ENCODE data around the gene ZNF444.

ZNF444 gene

DNA sequence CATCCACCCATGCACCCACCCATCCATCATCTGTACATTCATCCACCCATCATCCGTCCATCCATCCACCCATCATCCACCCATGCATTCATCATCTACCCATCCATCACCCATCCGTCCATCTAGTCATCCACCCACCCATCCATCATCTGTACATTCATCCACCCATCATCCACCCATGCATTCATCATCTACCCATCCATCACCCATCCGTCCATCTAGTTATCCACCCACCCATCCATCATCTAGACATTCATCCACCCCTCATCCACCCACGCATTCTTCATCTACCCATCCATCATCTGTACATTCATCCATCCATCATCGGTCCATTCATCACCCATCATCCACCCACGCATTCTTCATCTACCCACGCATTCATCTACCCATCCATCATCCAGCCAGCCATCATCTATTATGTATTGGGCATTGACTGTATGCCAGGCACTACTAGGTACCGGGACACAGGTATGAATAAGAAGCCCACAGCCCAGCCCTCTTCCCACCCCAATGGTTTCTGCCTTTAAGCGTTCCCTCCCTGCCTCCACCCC lies 18.0 kb downstream of the ZNF444 start:
- H3K36me3 ChIP-seq (ENCODE audit: insufficient read depth, insufficient read length, low read length) = peaks cover 68% of the 10 kb centered on the region
- TF ChIP-seq ZNF274 (IDR thresholded peaks at IDR 0.05; ENCODE audit: low read depth, low read length) (no peak), SUZ12 (IDR thresholded peaks at IDR 0.05; ENCODE audit: extremely low read depth, insufficient read depth, insufficient read length) (no peak), YY1 (IDR thresholded peaks at IDR 0.05; ENCODE audit: insufficient read depth, insufficient read length) (no peak)

DNA sequence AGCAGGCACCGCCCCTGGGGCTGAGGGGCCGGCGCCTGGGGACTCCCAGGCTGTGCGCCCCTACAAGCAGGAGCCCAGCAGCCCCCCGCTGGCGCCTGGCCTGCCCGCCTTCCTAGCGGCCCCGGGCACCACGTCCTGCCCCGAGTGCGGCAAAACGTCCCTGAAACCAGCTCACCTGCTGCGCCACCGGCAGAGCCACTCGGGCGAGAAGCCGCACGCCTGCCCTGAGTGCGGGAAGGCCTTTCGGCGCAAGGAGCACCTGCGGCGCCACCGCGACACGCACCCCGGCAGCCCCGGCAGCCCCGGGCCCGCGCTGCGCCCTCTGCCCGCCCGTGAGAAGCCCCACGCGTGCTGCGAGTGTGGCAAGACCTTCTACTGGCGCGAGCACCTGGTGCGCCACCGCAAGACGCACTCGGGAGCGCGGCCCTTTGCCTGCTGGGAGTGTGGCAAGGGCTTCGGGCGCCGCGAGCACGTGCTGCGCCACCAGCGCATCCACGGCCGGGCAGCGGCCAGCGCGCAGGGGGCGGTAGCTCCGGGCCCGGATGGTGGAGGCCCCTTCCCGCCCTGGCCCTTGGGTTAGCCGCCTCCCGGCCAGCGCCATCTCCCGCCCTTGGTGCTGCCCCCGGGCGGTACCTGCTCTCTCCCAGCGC lies 18.7 kb downstream of the ZNF444 start:
- H3K36me3 ChIP-seq (ENCODE audit: insufficient read depth, insufficient read length, low read length) = peaks cover 65% of the 10 kb centered on the region
- H3K9ac ChIP-seq (ENCODE audit: insufficient read length, low read depth) = no peak overlapping the region
- peaks cover 1% of the 10 kb centered on the region for H3K4me1 ChIP-seq (ENCODE audit: insufficient read depth, insufficient read length)
- DNase-seq (ENCODE audit: low read depth, low spot score) = no peak
- H3K4me3 ChIP-seq (ENCODE audit: insufficient read length, low read depth) = no peak overlapping the region
- no peaks in the 10 kb centered on the region for H3K9me3 ChIP-seq (ENCODE audit: insufficient read depth, low read length)
- TF ChIP-seq SUZ12 (IDR thresholded peaks at IDR 0.05; ENCODE audit: extremely low read depth, insufficient read depth, insufficient read length) (no peak), ZNF274 (IDR thresholded peaks at IDR 0.05; ENCODE audit: low read depth, low read length) (no peak), YY1 (IDR thresholded peaks at IDR 0.05; ENCODE audit: insufficient read depth, insufficient read length) (no peak)
- H3K27me3 ChIP-seq (ENCODE audit: insufficient read depth, insufficient read length) = no peaks in the 10 kb centered on the region

More for the DNA sequence above, 18.0 kb downstream of the ZNF444 start:
- Histone ChIP-seq H3K27me3 (ENCODE audit: insufficient read depth, insufficient read length) (no peaks in the 10 kb centered on the region), H3K4me1 (ENCODE audit: insufficient read depth, insufficient read length) (peaks cover 3% of the 10 kb centered on the region), H3K4me3 (ENCODE audit: insufficient read length, low read depth) (no peak overlapping the region), H3K9me3 (ENCODE audit: insufficient read depth, low read length) (no peaks in the 10 kb centered on the region), H3K9ac (ENCODE audit: insufficient read length, low read depth) (no peak overlapping the region)
- no peak for DNase-seq (ENCODE audit: low read depth, low spot score)

DNA sequence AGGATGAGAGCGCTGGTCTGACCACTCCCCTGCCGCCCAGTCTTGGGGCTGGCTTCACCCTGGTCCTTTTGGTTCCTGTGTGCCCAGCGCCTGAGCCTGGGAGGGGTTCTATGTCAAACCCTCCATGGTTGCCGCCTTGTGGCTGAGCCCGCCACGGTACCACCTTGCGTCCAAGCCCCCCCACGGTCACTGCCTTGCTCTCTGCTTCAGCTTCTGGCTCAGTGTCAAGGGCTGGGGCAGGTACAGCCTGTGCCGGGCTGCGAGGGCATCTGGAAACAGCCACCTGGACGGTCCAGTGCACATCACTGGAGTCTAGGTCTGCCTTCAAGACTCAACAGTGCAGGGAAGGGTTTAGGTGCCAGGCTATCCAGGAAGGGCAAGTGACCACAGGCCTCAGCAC lies 20.4 kb downstream of the ZNF444 start:
- Histone ChIP-seq H3K9ac (ENCODE audit: insufficient read length, low read depth) (no peak overlapping the region), H3K27me3 (ENCODE audit: insufficient read depth, insufficient read length) (no peaks in the 10 kb centered on the region), H3K4me1 (ENCODE audit: insufficient read depth, insufficient read length) (no peaks in the 10 kb centered on the region), H3K4me3 (ENCODE audit: insufficient read length, low read depth) (no peak overlapping the region), H3K36me3 (ENCODE audit: insufficient read depth, insufficient read length, low read length) (peaks cover 48% of the 10 kb centered on the region), H3K9me3 (ENCODE audit: insufficient read depth, low read length) (no peaks in the 10 kb centered on the region)
- TF ChIP-seq ZNF274 (IDR thresholded peaks at IDR 0.05; ENCODE audit: low read depth, low read length) = no peak
- no peak for TF ChIP-seq YY1 (IDR thresholded peaks at IDR 0.05; ENCODE audit: insufficient read depth, insufficient read length)
- no peak for TF ChIP-seq SUZ12 (IDR thresholded peaks at IDR 0.05; ENCODE audit: extremely low read depth, insufficient read depth, insufficient read length)
- DNase-seq (ENCODE audit: low read depth, low spot score) = no peak

DNA sequence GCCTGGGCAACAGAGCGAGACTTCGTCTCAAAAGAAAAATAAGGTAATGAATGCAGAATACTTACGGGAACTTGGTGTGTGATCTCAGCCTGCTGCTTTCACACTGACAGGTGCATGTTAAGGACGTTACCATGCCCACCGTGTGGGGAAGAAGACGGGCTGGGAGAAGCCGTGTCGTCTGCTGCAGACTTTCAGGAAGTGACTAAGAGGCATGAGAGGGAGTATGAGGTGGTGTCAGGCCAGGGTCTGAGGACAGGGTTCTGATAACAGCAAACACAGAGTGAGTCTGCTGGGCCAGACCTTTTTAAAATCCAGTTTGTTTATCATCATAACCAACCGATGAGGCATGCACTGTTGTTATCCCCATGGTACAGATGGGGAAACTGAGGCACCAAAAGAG lies 21.2 kb downstream of the ZNF444 start:
- Histone ChIP-seq H3K9ac (ENCODE audit: insufficient read length, low read depth) (no peak overlapping the region), H3K36me3 (ENCODE audit: insufficient read depth, insufficient read length, low read length) (peaks cover 46% of the 10 kb centered on the region), H3K27me3 (ENCODE audit: insufficient read depth, insufficient read length) (no peaks in the 10 kb centered on the region), H3K4me3 (ENCODE audit: insufficient read length, low read depth) (no peak overlapping the region), H3K4me1 (ENCODE audit: insufficient read depth, insufficient read length) (no peaks in the 10 kb centered on the region), H3K9me3 (ENCODE audit: insufficient read depth, low read length) (no peaks in the 10 kb centered on the region)
- no peak for DNase-seq (ENCODE audit: low read depth, low spot score)
- TF ChIP-seq YY1 (IDR thresholded peaks at IDR 0.05; ENCODE audit: insufficient read depth, insufficient read length) (no peak), SUZ12 (IDR thresholded peaks at IDR 0.05; ENCODE audit: extremely low read depth, insufficient read depth, insufficient read length) (no peak), ZNF274 (IDR thresholded peaks at IDR 0.05; ENCODE audit: low read depth, low read length) (no peak)

DNA sequence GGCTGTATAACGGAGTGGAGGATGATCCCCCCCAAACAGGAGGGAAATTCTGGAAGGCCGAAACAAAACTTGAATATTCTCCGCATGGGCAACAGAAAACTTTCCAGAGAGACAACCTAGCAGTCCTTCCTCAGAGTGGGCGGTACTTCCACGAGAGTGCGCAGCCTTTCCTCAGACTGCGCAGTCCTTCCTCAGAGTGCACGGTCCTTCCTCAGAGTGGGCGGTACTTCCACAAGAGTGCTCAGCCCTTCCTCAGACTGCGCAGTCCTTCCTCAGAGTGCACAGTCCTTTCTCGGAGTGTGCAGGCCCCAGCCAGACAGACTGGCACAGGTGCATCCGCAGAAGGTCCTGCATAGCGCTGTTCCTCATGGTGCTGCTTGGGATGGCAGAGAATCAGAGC lies 22.0 kb downstream of the ZNF444 start:
- no peaks in the 10 kb centered on the region for H3K9me3 ChIP-seq (ENCODE audit: insufficient read depth, low read length)
- H3K36me3 ChIP-seq (ENCODE audit: insufficient read depth, insufficient read length, low read length) = peaks cover 45% of the 10 kb centered on the region
- TF ChIP-seq ZNF274 (IDR thresholded peaks at IDR 0.05; ENCODE audit: low read depth, low read length) (no peak), YY1 (IDR thresholded peaks at IDR 0.05; ENCODE audit: insufficient read depth, insufficient read length) (no peak), SUZ12 (IDR thresholded peaks at IDR 0.05; ENCODE audit: extremely low read depth, insufficient read depth, insufficient read length) (no peak)
- no peaks in the 10 kb centered on the region for H3K27me3 ChIP-seq (ENCODE audit: insufficient read depth, insufficient read length)
- no peak overlapping the region for H3K4me3 ChIP-seq (ENCODE audit: insufficient read length, low read depth)
- H3K4me1 ChIP-seq (ENCODE audit: insufficient read depth, insufficient read length) = no peaks in the 10 kb centered on the region
- H3K9ac ChIP-seq (ENCODE audit: insufficient read length, low read depth) = no peak overlapping the region
- no peak for DNase-seq (ENCODE audit: low read depth, low spot score)

DNA sequence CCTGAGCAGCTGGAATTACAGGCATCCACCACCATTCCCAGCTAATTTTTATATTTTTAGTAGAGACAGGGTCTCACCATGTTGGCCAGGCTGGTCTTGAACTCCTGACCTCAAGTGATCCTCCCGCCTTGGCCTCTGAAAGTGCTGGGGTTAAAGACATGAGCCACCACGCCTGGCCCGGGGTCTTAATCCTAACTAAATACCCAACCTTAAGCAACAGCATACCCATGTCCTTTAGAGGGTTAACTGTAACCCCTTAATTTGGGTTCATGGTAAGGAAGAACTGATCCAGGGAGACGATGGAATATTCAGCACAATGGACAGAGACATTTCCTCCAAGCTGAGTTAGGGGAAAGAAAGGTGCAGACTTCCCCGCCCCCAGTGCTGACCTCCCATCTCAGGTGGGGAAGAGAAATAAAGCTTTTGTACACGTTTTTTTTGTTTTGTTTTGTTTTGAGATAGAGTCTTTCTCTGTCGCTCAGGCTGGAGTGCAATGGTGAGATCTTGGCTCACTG lies 26.0 kb downstream of the ZNF444 start:
- no peak for TF ChIP-seq ZNF274 (IDR thresholded peaks at IDR 0.05; ENCODE audit: low read depth, low read length)
- TF ChIP-seq YY1 (IDR thresholded peaks at IDR 0.05; ENCODE audit: insufficient read depth, insufficient read length) = no peak
- no peak for TF ChIP-seq SUZ12 (IDR thresholded peaks at IDR 0.05; ENCODE audit: extremely low read depth, insufficient read depth, insufficient read length)
- H3K36me3 ChIP-seq (ENCODE audit: insufficient read depth, insufficient read length, low read length) = peaks cover 9% of the 10 kb centered on the region
- H3K9me3 ChIP-seq (ENCODE audit: insufficient read depth, low read length) = no peaks in the 10 kb centered on the region
- no peak overlapping the region for H3K9ac ChIP-seq (ENCODE audit: insufficient read length, low read depth)
- no peaks in the 10 kb centered on the region for H3K4me1 ChIP-seq (ENCODE audit: insufficient read depth, insufficient read length)
- no peak overlapping the region for H3K4me3 ChIP-seq (ENCODE audit: insufficient read length, low read depth)
- H3K27me3 ChIP-seq (ENCODE audit: insufficient read depth, insufficient read length) = no peaks in the 10 kb centered on the region
- DNase-seq (ENCODE audit: low read depth, low spot score) = no peak

DNA sequence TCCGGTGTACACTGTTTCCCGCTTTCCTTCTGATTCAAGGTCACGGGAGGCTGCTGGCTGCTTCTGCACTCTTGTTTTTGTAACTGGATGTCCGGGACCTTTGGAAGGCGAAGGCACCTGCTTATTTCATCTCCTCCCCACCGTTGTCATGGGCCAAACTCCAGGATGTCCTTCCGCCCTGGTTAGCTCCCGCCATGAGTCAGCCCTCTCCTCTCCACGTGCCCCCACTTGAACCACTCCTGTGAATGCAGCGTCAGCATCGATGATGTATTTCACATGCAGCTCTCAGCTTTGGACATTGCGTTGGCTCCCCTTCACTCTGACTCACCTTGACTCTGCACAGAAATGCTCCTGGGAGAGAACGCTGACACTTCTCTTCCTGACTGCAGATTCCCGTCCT lies 29.2 kb downstream of the ZNF444 start:
- no peak for DNase-seq (ENCODE audit: low read depth, low spot score)
- no peaks in the 10 kb centered on the region for H3K9me3 ChIP-seq (ENCODE audit: insufficient read depth, low read length)
- H3K4me1 ChIP-seq (ENCODE audit: insufficient read depth, insufficient read length) = no peaks in the 10 kb centered on the region
- H3K4me3 ChIP-seq (ENCODE audit: insufficient read length, low read depth) = no peak overlapping the region
- H3K36me3 ChIP-seq (ENCODE audit: insufficient read depth, insufficient read length, low read length) = no peaks in the 10 kb centered on the region
- no peaks in the 10 kb centered on the region for H3K27me3 ChIP-seq (ENCODE audit: insufficient read depth, insufficient read length)
- TF ChIP-seq SUZ12 (IDR thresholded peaks at IDR 0.05; ENCODE audit: extremely low read depth, insufficient read depth, insufficient read length) (no peak), ZNF274 (IDR thresholded peaks at IDR 0.05; ENCODE audit: low read depth, low read length) (no peak), YY1 (IDR thresholded peaks at IDR 0.05; ENCODE audit: insufficient read depth, insufficient read length) (no peak)
- H3K9ac ChIP-seq (ENCODE audit: insufficient read length, low read depth) = no peak overlapping the region
